Ovary (tissue), 9 donors: ENCODE results near the gene NR1H2. TPM values are rescaled to one million over a fixed set of nuclear protein-coding genes. Genes with fewer than 3 reads are reported as not detected.
A peak's percentile ranks its signal among the peaks of the same experiment; 100 is the strongest.

Source experiments
- DNase-seq, 5 donors: peaks; one replicate each; pipeline ENCODE4 v3.0.0-alpha.2; 2019 to 2020
- H3K27ac ChIP-seq, 2 donors: fragments of 200-600 bp; one replicate each; pipeline versions ENCODE4 v1.5.1 to v1.8.0; 2019 to 2022
- H3K27me3 ChIP-seq: fragments of 200-600 bp; one replicate; pipeline ENCODE4 v1.8.0; 2022
- H3K36me3 ChIP-seq: fragments of 200-600 bp; sonication (generic); one replicate; pipeline ENCODE4 v1.5.1; 2019
- H3K4me1 ChIP-seq: one replicate; pipeline ENCODE4 v1.8.1; 2013; ENCODE audit warnings: mild to moderate bottlenecking, moderate library complexity; ENCODE audit not compliant: insufficient read depth
- H3K4me3 ChIP-seq: fragments of 200-600 bp; sonication (generic); one replicate; pipeline ENCODE4 v1.5.1; 2017
- H3K9me3 ChIP-seq, 2 donors: fragments of 200-600 bp in 1 of 2; sonication (generic) in 1 of 2; one replicate each; pipeline versions ENCODE4 v1.5.1 to v1.8.1; 2013 to 2019; ENCODE audit warnings: mild to moderate bottlenecking in 1 of 2, moderate library complexity in 1 of 2
- EP300 ChIP-seq: sonication (generic); formaldehyde crosslinking; IDR thresholded peaks from one replicate; pipeline ENCODE4 v1.6.1; 2017; ENCODE audit warnings: antibody characterized with exemption
- POLR2A ChIP-seq: fragments of 450-650 bp; IDR thresholded peaks from one replicate; pipeline ENCODE4 v1.6.1; 2017; ENCODE audit warnings: antibody characterized with exemption, mild to moderate bottlenecking, moderate library complexity
- WGBS, 3 donors: extraction: QIAGEN DNeasy Blood & Tissue Kit in 1 of 3; methylation state at CpG; one replicate each; pipeline versions ENCODE4 v1.1.5 to v1.1.7; 2013 to 2017; 5-methylcytosine and 5-hydroxymethylcytosine counted together
- intact Hi-C, 4 donors: fragments of 100-400 bp; cut with DNase I; formaldehyde crosslinking; loops; one replicate each; pipeline versions ENCODE4 v1.11.0 to v1.15.1; 2022 to 2023
- polyA plus RNA-seq, 2 donors: library from polyadenylated mRNA; stranded (reverse); fragments of 200-250 nt in 1 of 2; fragments of 350-450 nt in 1 of 2; fragmentation: Illumina TruSeq in 1 of 2; extraction: RNeasy Lipid Tissue Mini Kit (QIAGEN cat#74804) in 1 of 2; gene quantifications; one replicate each; pipeline ENCODE4 v1.2.3, GENCODE V29; 2013 to 2014
- total RNA-seq, 7 donors: library from RNA; depleted of rRNA in 2 of 7; stranded (reverse); fragments of >200 nt in 2 of 7; fragmentation: NEBNext Ultra II Directional in 3 of 7; extraction: Animal tissue kit (Norgen Biotek cat#: 25700) in 3 of 7; gene quantifications; one replicate each; pipeline versions ENCODE4 v1.1.0 to v1.2.4, GENCODE V29; 2016 to 2023
- TF ChIP-seq, protein P1 (sequence below), 3 donors: fragments of 450-650 bp in 2 of 3; fragments of 200-600 bp in 1 of 3; IDR thresholded peaks; one replicate each; pipeline versions ENCODE4 v1.5.1 to v1.8.0; 2016 to 2022; ENCODE audit warnings: antibody characterized with exemption in 3 of 3, mild to moderate bottlenecking in 1 of 3
- donor health status: DM: no; HTN: no; CAD: no; lungs with moderate emphysema.
- donor health status: DM: no; HTN: no; CAD: no.
- donor health status: Bipolar disorder and iron deficiency.
- donor health status: DM: yes; HTN: yes; CAD: no.
- donor health status: DM: no; HTN: no; CAD: no.
- donor health status: DM: yes; HTN: yes; CAD: no.

NR1H2 gene
- total and polyA plus RNA-seq, 9 donors: 11.5 to 84.2 (median 62.3) TPM

DNA sequence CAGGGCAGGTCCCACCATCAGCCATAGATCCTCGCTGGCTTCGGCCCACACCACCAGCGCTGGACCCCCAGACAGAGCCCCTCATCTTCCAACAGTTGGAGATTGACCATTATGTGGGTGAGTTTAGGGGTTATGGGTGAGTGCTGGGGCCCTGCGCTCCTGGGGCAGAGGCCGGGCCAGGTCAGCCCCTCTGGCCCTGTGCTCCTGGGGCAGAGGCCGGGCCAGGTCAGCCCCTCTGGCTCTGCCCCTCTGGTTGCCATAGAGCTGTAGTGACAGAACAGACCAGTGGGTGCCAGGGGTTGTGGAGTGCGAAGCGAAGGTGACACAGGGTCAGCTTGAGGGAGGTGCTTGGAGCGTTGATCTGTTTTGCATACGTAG is 23.1 kb downstream of the NR1H2 start:
- TF ChIP-seq, protein P1, sequence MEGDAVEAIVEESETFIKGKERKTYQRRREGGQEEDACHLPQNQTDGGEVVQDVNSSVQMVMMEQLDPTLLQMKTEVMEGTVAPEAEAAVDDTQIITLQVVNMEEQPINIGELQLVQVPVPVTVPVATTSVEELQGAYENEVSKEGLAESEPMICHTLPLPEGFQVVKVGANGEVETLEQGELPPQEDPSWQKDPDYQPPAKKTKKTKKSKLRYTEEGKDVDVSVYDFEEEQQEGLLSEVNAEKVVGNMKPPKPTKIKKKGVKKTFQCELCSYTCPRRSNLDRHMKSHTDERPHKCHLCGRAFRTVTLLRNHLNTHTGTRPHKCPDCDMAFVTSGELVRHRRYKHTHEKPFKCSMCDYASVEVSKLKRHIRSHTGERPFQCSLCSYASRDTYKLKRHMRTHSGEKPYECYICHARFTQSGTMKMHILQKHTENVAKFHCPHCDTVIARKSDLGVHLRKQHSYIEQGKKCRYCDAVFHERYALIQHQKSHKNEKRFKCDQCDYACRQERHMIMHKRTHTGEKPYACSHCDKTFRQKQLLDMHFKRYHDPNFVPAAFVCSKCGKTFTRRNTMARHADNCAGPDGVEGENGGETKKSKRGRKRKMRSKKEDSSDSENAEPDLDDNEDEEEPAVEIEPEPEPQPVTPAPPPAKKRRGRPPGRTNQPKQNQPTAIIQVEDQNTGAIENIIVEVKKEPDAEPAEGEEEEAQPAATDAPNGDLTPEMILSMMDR (IDR thresholded peaks at IDR 0.05): no peak
- no peak for TF ChIP-seq POLR2A
- TF ChIP-seq EP300: no peak
- intact Hi-C loops: no loop called here
- Histone ChIP-seq H3K9me3 (no peaks in the 10 kb centered on the region), H3K4me3 (no peak overlapping the region), H3K36me3 (no peaks in the 10 kb centered on the region), H3K27me3 (no peaks in the 10 kb centered on the region), H3K27ac (no peak overlapping the region), H3K4me1 (no peaks in the 10 kb centered on the region)
- WGBS, 3 donors: 95 to 97% (median 96%) methylated on average over 10 of the region's 10 CpGs
- no peak for DNase-seq

DNA sequence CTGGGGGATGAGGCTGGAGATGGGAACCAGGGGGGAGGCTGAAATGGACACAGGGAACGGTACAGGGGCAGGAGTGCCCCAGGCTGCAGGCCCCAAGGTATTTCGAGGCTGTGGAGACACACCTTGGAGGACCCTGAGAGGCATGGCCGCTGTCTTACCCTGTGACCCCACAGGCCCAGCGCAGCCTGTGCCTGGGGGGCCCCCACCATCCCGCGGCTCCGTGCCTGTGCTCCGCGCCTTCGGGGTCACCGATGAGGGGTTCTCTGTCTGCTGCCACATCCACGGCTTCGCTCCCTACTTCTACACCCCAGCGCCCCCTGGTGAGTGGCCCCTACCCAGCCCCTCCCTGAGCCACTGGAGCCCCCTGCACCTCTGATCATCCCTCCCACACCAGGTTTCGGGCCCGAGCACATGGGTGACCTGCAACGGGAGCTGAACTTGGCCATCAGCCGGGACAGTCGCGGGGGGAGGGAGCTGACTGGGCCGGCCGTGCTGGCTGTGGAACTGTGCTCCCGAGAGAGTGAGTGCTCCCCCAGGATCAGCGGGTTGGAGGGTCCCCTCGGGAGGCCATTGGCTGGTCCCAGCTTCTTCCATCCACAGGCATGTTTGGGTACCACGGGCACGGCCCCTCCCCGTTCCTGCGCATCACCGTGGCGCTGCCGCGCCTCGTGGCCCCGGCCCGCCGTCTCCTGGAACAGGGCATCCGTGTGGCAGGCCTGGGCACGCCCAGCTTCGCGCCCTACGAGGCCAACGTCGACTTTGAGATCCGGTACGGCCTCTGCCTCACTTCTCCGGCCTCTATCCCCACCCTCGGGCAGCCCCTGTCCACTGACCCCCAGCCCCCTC is 25.6 kb downstream of the NR1H2 start:
- Histone ChIP-seq H3K27ac (no peak overlapping the region), H3K4me1 (no peaks in the 10 kb centered on the region), H3K9me3 (no peaks in the 10 kb centered on the region), H3K4me3 (no peak overlapping the region), H3K27me3 (no peaks in the 10 kb centered on the region), H3K36me3 (no peaks in the 10 kb centered on the region)
- 90 to 92% (median 92%) methylated on average over 41 to 48 of the region's 48 CpGs for WGBS, 3 donors
- no peak for DNase-seq
- intact Hi-C loops: no loop called here
- TF ChIP-seq EP300: no peak
- TF ChIP-seq POLR2A: no peak
- TF ChIP-seq, protein P1 (IDR thresholded peaks at IDR 0.05): no peak

DNA sequence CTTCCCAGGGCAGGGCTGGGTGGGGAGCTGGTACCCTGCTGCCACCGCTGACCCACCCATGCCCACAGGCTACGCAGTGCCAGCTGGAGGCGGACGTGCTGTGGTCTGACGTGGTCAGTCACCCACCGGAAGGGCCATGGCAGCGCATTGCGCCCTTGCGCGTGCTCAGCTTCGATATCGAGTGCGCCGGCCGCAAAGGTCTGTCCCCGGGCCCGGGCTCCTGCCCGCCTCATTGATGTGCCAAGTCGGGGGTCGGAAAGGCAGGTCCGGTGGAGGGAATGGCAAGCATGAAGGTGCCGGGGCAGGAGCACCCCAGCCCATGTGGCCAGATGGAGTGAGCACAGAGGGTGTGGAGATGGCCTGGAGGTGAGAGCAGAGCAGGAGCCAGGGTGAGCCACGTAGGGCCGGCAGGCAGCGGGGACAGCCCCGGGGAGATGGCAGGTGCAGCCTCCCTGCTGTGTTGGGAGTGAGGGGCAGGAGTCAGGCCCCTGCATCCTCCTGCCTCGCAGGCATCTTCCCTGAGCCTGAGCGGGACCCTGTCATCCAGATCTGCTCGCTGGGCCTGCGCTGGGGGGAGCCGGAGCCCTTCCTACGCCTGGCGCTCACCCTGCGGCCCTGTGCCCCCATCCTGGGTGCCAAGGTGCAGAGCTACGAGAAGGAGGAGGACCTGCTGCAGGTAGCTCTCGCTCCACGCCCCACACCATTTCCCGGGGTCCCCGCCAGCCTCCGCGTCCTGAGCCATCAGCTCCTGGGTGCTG is 26.5 kb downstream of the NR1H2 start:
- Histone ChIP-seq H3K9me3 (no peaks in the 10 kb centered on the region), H3K27me3 (no peaks in the 10 kb centered on the region), H3K4me1 (no peaks in the 10 kb centered on the region), H3K36me3 (no peaks in the 10 kb centered on the region), H3K4me3 (no peak overlapping the region), H3K27ac (no peak overlapping the region)
- 94 to 97% (median 97%) methylated on average over 41 of the region's 41 CpGs for WGBS, 3 donors
- TF ChIP-seq POLR2A (no peak), EP300 (no peak)
- TF ChIP-seq, protein P1 (IDR thresholded peaks at IDR 0.05): no peak
- intact Hi-C loops: no loop called here
- peak in 1 of 5 donors; percentile 7 for DNase-seq

DNA sequence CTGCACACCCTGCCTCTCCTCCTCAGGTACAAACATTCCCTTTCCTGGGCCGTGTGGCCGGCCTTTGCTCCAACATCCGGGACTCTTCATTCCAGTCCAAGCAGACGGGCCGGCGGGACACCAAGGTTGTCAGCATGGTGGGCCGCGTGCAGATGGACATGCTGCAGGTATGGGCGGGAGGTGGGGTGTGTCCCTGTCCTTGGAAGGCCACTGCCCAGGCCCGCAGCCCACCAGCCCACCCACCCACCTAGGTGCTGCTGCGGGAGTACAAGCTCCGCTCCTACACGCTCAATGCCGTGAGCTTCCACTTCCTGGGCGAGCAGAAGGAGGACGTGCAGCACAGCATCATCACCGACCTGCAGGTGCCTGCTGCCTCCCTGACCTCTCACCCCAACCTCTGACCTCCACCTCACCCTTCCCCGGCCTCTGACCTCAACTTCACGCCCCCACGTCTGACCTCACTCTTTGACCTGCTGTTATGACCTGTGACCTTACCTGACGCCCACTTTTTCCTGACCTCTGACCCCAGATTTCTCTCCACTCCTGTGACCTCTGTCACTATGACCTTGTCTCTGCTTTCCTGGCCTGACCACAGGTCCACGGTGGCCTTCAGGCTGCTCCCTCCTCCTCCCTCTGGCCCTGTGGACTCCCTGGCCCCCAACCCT is 30.0 kb downstream of the NR1H2 start:
- Histone ChIP-seq H3K9me3 (no peaks in the 10 kb centered on the region), H3K4me1 (no peaks in the 10 kb centered on the region), H3K4me3 (no peak overlapping the region), H3K27me3 (no peaks in the 10 kb centered on the region), H3K27ac (no peak overlapping the region), H3K36me3 (no peaks in the 10 kb centered on the region)
- intact Hi-C loops: no loop called here
- 81 to 87% (median 87%) methylated on average over 22 of the region's 22 CpGs for WGBS, 3 donors
- TF ChIP-seq POLR2A (no peak), EP300 (no peak)
- TF ChIP-seq, protein P1 (IDR thresholded peaks at IDR 0.05): no peak
- DNase-seq: no peak
